Endodermal cell (in vitro differentiated cells): ENCODE results near the gene TARBP1. TPM values are rescaled to one million over a fixed set of nuclear protein-coding genes. Genes with fewer than 3 reads are reported as not detected.

Experiments
- DNase-seq: peaks from one replicate; pipeline ENCODE4 v3.0.0-alpha.2; 2017
- H3K27ac ChIP-seq: 2 replicates; pipeline ENCODE4 v1.5.1; 2013; ENCODE audit warnings: mild to moderate bottlenecking, low read depth, low read length, moderate library complexity
- H3K27me3 ChIP-seq: 2 replicates; pipeline ENCODE4 v1.6.1; 2013; ENCODE audit warnings: mild to moderate bottlenecking, low read length, moderate library complexity; ENCODE audit not compliant: insufficient read depth, control insufficient read depth, poor library complexity, severe bottlenecking
- H3K36me3 ChIP-seq: 2 replicates; pipeline ENCODE4 v1.7.0; 2013; ENCODE audit warnings: mild to moderate bottlenecking, low read length, moderate library complexity; ENCODE audit not compliant: control insufficient read depth, insufficient read depth
- H3K4me1 ChIP-seq: one replicate; pipeline ENCODE4 v1.7.0; 2013; ENCODE audit warnings: low read length; ENCODE audit not compliant: control insufficient read depth, insufficient read depth
- H3K4me3 ChIP-seq: 2 replicates; pipeline ENCODE4 v1.5.1; 2013; ENCODE audit warnings: mild to moderate bottlenecking, low read length, moderate library complexity
- H3K9ac ChIP-seq: 2 replicates; pipeline ENCODE4 v1.6.1; 2013; ENCODE audit warnings: mild to moderate bottlenecking, low read length, moderate library complexity; ENCODE audit not compliant: poor library complexity, severe bottlenecking; ENCODE audit errors: extremely low read depth
- H3K9me3 ChIP-seq: 2 replicates; pipeline ENCODE4 v1.6.1; 2013; ENCODE audit warnings: mild to moderate bottlenecking, low read length, moderate library complexity; ENCODE audit not compliant: control insufficient read depth
- H3K27ac Mint-ChIP-seq: 2 replicates; pipeline ENCODE4 v1.8.0; 2020; ENCODE audit warnings: mixed read lengths
- H3K27me3 Mint-ChIP-seq: 2 replicates; pipeline ENCODE4 v1.8.0; 2021; ENCODE audit warnings: mild to moderate bottlenecking, mixed read lengths; ENCODE audit not compliant: insufficient read depth
- H3K36me3 Mint-ChIP-seq: 2 replicates; pipeline ENCODE4 v1.8.0; 2020; ENCODE audit warnings: low read depth, mixed read lengths
- H3K4me1 Mint-ChIP-seq: 2 replicates; pipeline ENCODE4 v1.8.0; 2020; ENCODE audit warnings: mixed read lengths
- H3K4me3 Mint-ChIP-seq: 2 replicates; pipeline ENCODE4 v1.8.0; 2020; ENCODE audit warnings: mild to moderate bottlenecking, moderate library complexity, mixed read lengths
- H3K9me3 Mint-ChIP-seq: 2 replicates; pipeline ENCODE4 v1.8.0; 2020; ENCODE audit warnings: mild to moderate bottlenecking, mixed read lengths
- WGBS, 2 experiments: methylation state at CpG; one replicate each; pipeline versions ENCODE4 v1.1.5 to v1.1.7; 2013; ENCODE audit warnings: missing lambda C conversion rate in 2 of 2, mixed read lengths in 1 of 2; ENCODE audit not compliant: insufficient coverage in 1 of 2, insufficient read length in 1 of 2; 5-methylcytosine and 5-hydroxymethylcytosine counted together
- total RNA-seq, 2 donors: library from RNA; stranded (reverse); fragmentation: NEBNext Ultra II Directional in 1 of 2; extraction: Animal tissue kit (Norgen Biotek cat#: 25700) in 1 of 2; gene quantifications; 2 replicates in 1 of 2; 3 replicates in 1 of 2; pipeline ENCODE4 v1.2.1, GENCODE V29; 2021
- TF ChIP-seq, protein P1 (sequence below): fragments of 200-600 bp; sonication (generic); conservative IDR thresholded peaks from 2 replicates; pipeline ENCODE4 v1.5.0; 2021; ENCODE audit warnings: antibody characterized with exemption, mild to moderate bottlenecking

The TARBP1 gene
- total RNA-seq, 2 donors from 2014 or later: 45.3 to 62.4 TPM

DNA sequence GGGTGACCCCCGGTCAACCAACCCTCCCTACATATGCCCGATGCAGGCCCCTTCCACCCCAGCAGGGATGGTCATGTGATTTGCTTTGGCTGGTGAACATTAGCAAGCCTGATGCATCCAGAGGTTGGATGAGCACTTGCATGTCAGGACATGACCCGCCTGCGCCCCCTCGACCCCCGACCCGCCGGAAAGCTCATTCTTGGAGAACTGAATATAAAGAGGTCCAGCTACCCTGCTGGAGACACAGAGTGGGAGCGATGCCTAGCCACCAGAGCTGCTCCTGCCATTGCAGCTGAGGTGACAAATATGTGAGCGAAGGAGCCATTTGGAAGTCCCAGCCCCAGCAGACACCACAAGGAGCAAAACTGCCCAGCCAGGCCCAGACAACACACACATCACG, 66.1 kb downstream of the TARBP1 start:
- Histone ChIP-seq H3K4me3 (no peak overlapping the region), H3K9ac (no peak overlapping the region), H3K27ac (no peak overlapping the region), H3K9me3 (no peaks in the 10 kb centered on the region), H3K27me3 (no peaks in the 10 kb centered on the region), H3K36me3 (peaks cover 18% of the 10 kb centered on the region), H3K4me1 (no peaks in the 10 kb centered on the region)
- DNase-seq: no peak
- H3K36me3 Mint-ChIP-seq: peaks cover 38% of the 10 kb centered on the region
- TF ChIP-seq, protein P1, sequence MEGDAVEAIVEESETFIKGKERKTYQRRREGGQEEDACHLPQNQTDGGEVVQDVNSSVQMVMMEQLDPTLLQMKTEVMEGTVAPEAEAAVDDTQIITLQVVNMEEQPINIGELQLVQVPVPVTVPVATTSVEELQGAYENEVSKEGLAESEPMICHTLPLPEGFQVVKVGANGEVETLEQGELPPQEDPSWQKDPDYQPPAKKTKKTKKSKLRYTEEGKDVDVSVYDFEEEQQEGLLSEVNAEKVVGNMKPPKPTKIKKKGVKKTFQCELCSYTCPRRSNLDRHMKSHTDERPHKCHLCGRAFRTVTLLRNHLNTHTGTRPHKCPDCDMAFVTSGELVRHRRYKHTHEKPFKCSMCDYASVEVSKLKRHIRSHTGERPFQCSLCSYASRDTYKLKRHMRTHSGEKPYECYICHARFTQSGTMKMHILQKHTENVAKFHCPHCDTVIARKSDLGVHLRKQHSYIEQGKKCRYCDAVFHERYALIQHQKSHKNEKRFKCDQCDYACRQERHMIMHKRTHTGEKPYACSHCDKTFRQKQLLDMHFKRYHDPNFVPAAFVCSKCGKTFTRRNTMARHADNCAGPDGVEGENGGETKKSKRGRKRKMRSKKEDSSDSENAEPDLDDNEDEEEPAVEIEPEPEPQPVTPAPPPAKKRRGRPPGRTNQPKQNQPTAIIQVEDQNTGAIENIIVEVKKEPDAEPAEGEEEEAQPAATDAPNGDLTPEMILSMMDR: no peak
- no peaks in the 10 kb centered on the region for H3K27me3 Mint-ChIP-seq
- H3K27ac Mint-ChIP-seq: no peak overlapping the region
- no peaks in the 10 kb centered on the region for H3K9me3 Mint-ChIP-seq
- H3K4me1 Mint-ChIP-seq: peaks cover 5% of the 10 kb centered on the region
- WGBS, 2 experiments: 95 to 98% methylated on average over 9 to 11 of the region's 11 CpGs
- H3K4me3 Mint-ChIP-seq: no peak overlapping the region

GRCh38 chr1:234409328-234409727, 69.7 kb downstream of the TARBP1 start:
- DNase-seq: no peak
- Histone ChIP-seq H3K9me3 (no peaks in the 10 kb centered on the region), H3K9ac (no peak overlapping the region), H3K36me3 (peaks cover 15% of the 10 kb centered on the region), H3K27me3 (no peaks in the 10 kb centered on the region), H3K4me1 (no peaks in the 10 kb centered on the region), H3K27ac (no peak overlapping the region), H3K4me3 (no peak overlapping the region)
- Mint-ChIP-seq H3K36me3 (peaks cover 28% of the 10 kb centered on the region), H3K4me3 (no peak overlapping the region), H3K27me3 (no peaks in the 10 kb centered on the region), H3K27ac (no peak overlapping the region), H3K4me1 (no peaks in the 10 kb centered on the region), H3K9me3 (no peaks in the 10 kb centered on the region)
- TF ChIP-seq, protein P1: peak; percentile 53
- WGBS, 2 experiments: 90 to 100% methylated on average over 3 to 5 of the region's 5 CpGs

- H3K36me3 ChIP-seq: peaks cover 15% of the 10 kb centered on the region
- H3K36me3 Mint-ChIP-seq: peaks cover 25% of the 10 kb centered on the region
- no peak for DNase-seq
- TF ChIP-seq, protein P1: no peak
- H3K27ac Mint-ChIP-seq: no peak overlapping the region
- H3K9me3 ChIP-seq: no peaks in the 10 kb centered on the region
- H3K4me3 Mint-ChIP-seq: no peak overlapping the region
- no peak overlapping the region for H3K27ac ChIP-seq
- H3K4me3 ChIP-seq: no peak overlapping the region
- no peaks in the 10 kb centered on the region for H3K4me1 ChIP-seq
- H3K27me3 ChIP-seq: no peaks in the 10 kb centered on the region
- no peaks in the 10 kb centered on the region for H3K4me1 Mint-ChIP-seq
- no peaks in the 10 kb centered on the region for H3K9me3 Mint-ChIP-seq
- no peak overlapping the region for H3K9ac ChIP-seq
- 93 to 98% methylated on average over 6 to 9 of the region's 9 CpGs for WGBS, 2 experiments
- H3K27me3 Mint-ChIP-seq: no peaks in the 10 kb centered on the region
Observed at GRCh38 chr1:234408757-234409156, 70.2 kb downstream of the TARBP1 start.
